ENCODE data around the gene PSMC3.

- TF ChIP-seq CTCF (conservative IDR thresholded peaks at IDR 0.05) (no peak), ZFX (IDR thresholded peaks at IDR 0.05) (no peak)
Measured at GRCh38 chr11:47440054-47440476, 13.8 kb upstream of the PSMC3 start.

All from C4-2B (cell line).